Stimulated activated CD4-positive, alpha-beta T cell treated with anti-CD3 and anti-CD28 coated beads, TNF-alpha, amount 100 ng/mL, for 4 hours (primary cell): ENCODE results near the gene C1orf52.

Experiments used
- DNase-seq, 3 experiments: peaks; one replicate each; pipeline ENCODE4 v3.0.0-alpha.2; 2020; ENCODE audit warnings: low read depth in 3 of 3

Gene C1orf52

DNA sequence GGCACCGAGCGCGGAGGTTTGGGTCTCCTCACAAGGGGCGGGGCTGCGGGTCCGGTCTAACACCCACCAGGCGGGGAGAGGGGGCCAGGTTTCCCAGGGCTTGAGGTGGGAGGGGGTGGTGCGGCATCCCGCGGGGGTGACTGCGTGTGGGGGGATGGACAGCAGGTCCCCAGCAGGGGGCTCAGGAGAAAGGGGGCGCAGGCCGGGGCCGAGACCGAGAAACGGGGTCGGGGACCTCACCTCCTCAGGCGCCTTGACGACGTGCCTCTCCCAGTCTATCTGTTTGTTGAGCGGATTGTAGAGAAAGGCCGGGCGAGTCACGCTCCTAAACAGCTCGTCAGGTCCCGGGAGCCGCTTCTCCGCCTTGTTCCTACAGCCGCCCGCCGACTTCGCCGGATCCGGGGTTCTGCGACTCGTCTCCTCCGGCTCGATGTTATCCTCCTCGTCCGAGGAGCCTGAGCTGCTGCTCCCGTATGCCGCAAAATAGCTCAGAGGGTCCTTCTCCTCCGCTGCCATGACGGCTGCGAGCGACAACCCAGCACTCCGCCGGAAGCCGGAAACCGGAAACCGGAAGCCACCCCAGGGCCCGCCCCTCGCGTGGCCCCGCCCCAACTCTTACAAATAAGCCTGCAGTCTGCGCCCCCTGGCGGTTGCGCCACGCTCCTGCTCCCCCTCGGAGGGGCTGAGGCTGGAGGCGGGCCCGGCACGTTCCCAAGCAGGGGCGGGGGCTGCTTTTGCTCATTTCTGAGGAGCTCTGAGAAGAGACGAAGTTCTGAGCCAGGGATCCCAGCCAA, at the start of gene C1orf52:
Gene C1orf52 (minus strand): TSS at position 545 of the 794 bp plus-strand sequence. CDS start 29 bp downstream, at position 516.
- peak; percentile 94 to 98 (median 96) for DNase-seq

DNA sequence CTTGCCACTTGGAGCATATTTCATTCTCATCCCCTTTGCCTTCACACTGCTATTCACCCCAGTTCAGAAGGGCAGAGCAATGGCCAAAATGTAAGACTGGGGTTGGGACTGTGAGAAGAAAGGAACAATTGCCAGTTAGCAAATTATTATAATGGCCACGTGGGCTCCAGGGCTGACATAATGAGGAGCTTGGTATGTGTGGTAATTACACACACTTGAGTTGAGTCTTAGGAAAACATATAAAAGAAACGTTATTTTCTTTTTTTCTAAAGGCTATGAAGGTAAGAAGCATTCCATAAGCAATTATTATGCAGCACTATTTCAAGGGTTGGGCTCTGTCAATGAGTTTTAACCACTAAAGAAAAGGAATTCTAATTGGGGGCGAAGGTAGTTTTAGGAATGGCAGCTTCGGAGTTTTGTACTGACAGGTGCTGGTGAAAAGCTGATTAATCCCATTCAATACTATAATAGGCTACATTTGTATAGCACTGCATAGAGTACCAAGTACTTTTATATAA, 49.4 kb upstream of the C1orf52 start:
- no peak for DNase-seq

DNA sequence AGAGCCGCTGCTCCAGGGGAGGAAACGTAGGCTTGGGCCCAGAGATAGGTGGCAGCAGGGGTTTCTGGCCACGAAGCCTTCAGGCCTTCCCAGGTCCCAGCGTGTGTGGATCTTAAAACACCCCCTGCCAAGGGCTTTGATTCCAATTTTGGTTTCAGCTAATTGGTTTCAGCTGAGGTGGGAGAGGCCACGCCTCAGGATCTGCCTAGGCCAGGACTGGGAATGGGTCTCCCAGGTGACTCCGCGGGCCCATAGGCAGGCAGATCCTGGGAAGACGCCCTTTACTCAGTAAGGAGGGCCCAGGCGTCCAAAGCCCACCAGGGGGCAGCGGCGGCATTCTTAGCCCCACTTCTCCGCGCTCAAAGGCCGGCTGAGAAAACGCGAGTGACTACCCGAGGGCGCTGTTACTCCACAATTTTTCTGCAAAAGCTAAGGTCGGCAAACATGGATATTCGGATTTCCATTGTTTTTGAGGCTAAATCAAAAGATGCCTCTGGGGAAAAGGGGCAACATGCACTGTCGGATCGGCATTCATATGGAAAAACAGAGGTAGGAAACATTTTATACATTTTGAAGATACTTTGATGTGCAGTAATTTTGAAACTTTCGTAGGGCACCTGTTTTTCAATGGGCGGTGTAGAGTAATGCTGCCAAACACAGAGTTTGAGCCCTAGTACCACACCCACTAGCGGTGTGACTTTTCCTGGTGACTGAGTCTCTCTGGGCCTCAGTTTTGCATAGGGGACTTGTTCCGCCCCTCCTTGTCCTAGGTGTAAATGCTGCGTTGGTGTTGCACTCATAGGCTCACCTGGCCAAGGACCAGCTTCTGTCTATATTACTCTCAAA, 48.7 kb upstream of the C1orf52 start:
- peak; percentile 23 to 38 (median 36) for DNase-seq

DNA sequence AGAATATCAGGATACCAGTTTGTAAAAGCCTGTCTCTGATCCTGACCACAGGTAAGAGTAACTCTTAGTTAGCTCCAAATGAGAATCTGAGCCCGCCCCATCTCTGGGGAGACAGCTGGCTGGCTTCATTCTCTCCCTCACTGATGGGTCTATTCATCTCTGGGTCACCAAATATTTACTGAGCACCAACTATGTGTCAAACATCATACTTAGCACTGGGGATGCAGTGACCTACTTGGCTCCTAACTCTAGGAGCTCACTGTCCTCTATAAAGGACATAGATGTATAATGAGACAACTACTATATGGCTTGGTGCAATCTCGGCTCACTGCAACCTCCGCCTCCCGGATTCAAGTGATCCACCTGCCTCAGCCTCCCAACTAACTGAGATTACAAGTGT, 46.8 kb upstream of the C1orf52 start:
- DNase-seq, result no peak

DNA sequence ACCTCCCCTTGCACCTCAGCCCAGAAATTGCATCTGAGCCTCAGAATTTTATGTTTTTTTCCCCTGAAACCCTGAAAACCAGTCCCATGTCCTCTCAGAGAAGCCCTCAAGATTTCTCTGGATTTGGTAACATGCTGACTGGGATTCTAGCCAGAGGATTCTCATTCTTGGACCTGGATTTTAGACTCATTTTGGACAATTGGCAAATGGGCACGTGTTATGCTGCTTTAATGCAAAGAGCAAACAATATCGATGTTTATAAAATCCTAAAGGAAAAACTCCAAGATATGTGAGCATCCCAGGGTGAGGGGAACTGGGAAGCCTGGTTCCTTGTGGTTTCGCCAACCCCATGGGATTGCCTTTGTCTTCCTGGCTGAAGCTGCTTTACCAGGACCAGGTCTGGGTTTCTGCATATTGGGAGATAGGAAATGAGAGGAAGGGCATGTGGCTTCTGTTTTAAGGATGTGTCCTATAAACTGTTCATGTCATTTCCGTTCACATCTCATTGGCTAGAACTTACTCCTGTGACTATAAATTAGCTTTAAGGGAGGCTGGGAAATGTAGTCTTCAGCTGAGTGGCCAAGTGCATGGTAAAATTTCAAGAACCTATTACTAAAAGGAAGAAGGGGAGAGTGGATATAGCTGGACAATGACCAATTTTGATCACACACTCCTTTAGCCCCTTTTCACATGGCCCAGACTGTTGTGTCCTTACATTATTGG, 44.1 kb upstream of the C1orf52 start:
- DNase-seq, result no peak

DNA sequence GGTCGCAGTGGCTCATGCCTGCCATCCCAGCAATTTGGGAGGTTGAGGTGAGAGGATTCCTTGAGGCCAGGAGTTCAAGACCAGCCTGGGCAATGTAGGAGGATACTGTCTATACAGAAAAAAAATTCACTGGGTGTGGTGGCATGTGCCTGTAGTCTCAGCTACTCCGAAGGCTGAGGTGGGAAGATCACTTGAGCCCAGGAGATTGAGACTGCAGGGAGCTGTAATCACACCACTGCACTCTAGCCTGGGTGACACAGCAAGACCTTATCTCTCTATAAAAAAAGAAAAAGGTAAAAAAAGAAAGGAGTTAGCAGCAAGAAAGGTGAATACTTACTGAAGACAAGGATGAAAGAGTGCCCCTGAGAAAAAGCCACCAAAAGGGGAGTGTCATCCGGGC, 40.7 kb upstream of the C1orf52 start:
- no peak for DNase-seq

DNA sequence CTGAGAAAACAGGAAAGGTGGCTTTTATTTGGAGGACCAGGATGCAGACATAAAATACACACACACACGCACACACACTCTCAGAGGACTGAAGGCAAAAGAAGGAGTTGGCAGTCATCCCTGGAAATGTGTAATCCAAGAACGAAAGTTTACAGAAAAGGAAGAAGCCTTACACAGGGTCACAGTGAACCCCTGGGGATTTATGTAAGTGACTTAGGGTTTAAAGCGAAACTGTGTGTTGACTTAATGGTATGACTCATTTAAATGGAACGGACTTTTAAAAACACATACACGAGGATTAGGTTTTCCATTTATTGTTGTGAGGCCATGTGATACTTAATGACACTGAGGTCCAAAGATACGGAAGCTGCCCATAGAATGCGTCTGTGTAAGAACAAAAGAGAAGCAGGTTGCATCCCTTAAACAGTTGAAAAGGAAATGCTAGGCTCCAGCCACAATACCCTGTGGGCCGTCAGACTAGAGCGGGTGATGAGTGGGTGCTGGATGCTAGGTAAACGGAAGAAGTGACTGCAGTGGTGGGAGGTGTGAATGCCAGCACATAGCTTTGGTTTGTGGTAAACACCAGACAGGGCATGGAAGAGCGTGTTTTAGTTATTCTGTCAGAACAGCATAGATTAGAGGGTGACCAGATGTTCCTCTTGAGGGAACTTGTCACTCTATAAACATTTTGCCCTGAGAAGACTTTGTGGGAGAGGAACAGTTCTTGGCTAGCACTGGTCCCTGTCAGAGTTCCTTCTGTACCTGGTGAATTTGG, 38.6 kb upstream of the C1orf52 start:
- peak; percentile 28 to 50 (median 43) for DNase-seq

DNA sequence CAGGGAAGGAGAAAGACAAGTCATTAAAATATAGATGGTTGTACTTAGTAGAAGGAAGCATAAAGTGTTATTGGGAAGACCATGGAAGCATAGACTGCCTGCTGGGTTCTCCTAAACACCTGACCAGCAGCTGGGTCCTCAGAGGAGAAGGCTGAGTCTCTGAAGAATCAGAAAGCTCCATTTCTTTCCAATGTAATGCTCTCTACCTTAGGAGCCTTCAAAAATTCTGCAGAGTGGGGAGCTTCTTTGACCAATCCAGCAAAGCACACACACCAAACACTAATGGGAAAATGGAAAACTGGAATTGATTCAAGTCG, 38.0 kb upstream of the C1orf52 start:
- no peak for DNase-seq

DNA sequence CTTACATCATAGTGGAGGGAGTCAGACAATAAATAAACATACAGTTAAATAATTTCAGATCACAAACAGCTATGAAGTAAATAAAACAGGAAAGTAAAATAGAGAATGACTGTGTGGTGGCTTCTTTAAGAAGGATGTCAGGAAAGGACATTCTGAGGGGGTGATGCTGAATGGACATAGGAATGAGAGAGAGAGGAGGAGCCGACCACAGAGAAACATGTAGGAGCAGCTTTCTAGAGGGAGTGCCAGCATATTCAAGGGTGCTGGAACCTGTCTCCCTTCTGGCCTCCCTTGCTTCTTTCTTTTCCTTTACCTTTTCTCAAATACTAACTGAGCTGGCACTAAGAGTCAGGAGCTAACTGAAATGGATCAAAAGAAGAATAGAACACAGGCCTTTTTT, 37.5 kb upstream of the C1orf52 start:
- no peak for DNase-seq

DNA sequence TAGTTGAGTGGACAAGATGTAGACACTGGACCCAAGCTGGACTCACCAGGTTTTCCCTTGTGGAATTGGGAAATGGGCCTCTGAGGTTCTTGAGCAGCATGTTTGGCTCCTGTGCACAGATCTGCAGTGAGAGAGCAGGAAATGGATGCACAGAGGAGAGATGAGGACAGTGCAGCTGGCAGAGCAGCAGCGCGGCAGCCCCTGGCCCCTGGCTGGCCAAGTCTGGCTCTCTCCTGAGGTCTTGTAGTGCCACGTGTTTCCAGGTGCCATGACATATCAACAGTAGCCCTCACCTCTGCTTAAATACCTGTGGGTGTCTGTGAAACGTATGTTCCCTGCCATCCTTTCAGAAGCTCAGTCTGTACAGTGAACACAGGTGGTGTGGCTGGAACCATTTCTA, 36.2 kb upstream of the C1orf52 start:
- DNase-seq, result no peak

DNA sequence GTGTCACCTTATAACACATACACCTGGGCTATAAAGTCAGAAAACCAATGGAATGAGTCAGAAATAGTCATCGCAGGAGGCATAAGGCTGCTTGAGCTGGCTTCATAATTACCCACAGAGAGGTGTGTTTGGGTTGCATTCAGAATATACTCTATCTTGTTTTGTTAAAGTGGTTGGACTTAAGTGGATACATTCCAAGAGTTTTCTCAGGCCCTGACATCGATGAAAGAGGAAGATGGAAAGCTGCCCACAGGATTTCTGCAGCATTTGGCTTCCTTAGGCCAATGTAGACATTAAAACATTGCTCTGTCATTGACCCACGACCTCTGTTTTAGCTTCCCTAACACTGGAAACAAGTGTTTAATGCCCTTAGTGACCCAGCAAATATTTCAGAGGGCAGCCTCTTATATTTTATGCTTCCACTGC, 35.6 kb upstream of the C1orf52 start:
- no peak for DNase-seq

DNA sequence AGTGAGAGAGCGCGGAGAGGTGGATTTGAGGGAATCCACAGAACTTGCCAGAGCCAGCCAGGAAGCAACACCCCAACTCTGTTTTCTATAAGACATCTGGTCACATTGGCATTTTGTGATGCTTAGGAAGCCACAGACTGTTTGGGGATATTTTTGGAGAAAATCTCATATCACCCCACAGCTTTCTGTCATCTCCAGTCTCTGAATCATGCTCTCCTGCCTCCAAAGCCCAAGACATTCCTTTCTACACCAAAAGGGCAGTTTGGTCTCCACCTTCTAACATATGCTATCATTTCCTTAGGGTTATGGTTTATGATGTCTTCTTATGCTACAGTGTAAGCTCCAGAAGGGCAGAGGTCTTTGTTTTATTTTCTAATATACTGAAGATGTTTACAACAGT, 31.4 kb upstream of the C1orf52 start:
- DNase-seq, result no peak

DNA sequence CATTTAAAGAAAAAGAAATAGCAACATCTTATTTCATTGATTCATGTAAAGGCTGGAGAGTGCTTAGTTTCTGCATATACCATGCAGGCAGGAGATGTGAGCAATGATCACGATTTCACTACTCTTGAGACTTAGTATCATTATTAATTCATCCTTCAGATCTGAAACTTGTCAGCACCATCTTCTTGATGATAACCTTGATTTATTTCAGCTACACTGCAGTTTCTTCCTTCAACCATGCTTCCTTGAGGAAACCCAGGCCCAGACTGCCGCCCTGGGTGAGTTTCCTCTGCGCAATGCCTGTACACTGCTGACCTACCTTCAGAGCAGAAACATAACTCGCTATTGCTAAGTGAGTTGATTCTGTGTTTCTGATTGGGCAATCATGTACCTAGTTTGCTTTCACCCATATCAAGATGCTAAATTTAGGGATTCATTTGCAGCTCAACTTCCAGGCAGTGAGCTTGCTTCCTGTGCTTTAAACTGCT, 30.4 kb upstream of the C1orf52 start:
- no peak for DNase-seq

DNA sequence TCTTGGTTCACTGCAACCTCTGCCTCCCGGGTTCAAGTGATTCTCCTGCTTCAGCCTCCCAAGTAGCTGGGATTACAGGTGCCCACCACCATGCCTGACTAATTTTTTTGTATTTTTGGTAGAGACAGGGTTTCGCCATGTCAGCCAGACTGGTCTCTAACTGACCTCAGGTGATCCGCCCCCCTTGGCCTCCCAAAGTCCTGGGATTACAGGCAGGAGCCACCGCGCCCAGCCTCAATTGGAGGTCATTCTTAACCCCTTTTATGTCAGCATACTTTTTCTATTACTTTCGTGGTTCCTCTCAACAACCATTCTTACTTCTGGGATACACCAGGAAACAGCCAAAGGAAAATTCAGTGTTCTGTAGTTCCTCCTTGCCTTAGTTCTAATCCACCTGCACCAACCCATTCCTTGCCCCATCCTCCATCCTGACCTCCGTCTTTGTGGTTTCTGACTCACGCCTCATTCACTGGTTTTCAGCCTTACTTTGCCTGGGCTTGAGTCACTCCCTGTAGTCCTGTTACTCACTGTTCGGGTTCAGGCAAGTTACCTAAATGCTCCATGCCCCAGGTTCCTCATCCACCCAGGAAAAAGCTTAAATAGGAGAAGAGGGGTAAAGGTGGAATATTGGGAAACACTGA, 29.9 kb upstream of the C1orf52 start:
- DNase-seq, result no peak

DNA sequence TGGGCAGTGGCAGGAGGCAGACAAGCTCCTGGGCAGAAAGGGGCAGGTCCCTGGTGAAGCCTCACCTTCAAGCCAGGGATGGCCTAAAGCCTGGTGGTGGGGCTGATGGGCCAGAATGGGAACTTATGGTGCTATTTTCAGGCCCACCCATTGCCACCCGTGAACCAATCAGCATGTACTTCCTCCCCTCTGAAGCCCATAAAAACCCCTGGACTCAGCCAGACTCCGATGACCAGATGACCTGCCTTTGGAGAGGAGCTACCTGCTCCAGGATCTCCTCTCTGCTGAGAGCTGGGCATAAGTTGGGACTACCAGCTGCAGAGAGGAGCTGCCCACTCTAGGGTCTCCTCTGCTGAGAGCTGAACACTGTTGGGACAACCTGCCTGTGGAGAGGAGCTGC, 24.7 kb upstream of the C1orf52 start:
- no peak for DNase-seq

DNA sequence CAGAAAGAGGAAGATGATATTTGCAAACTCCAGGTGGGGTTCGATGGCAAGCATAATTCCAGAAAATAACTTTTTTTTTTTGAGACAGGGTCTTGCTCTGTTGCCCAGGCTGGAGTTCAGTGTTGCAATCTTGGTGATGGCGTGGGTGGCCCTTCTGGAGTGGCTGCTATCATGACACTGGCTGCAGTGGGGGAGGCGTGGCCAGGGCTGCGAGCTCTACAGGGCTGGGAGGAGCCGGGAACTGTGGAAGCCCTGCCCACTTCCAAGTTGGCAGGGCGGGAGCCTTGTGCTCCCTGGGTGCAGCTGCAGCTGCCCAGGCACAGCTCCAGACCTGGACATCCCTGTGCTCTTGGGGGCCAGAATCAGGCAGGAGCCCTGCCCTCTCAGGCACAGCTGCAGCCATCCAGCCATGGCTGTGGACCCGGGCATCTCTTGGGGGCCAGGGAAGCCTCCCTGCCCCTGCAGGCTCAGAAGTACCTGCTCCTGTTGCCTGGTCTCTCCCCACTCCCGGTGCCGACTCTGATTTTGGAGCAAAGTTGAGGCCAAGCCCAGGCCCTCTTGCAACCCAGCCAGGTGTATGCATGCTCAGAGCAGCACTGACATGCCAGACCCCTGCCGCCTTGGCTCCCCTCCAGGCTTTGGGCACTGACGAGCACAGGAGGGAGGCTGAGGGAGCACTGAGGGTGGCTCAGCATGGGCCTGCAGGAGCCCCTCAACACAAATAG, 24.2 kb upstream of the C1orf52 start:
- no peak for DNase-seq

DNA sequence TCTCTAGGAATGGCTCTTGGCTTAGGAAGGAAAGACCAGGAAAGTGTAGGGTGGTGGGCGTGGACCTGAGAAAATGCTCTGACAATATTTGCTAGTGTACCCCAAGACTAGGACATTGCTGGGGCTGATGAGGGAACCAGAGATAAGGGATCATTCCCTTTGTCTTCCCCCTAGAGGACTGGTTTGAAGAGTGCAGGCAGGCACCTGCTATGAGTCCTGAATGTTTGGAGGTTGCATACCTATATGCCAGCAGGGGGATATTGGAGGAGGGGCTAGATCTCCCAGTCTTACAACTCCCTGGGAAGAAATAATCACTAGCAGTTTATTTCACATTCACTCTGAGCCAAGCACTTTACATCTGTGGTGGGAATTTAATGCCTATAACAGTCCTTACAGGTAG, 23.0 kb upstream of the C1orf52 start:
- DNase-seq, result no peak

DNA sequence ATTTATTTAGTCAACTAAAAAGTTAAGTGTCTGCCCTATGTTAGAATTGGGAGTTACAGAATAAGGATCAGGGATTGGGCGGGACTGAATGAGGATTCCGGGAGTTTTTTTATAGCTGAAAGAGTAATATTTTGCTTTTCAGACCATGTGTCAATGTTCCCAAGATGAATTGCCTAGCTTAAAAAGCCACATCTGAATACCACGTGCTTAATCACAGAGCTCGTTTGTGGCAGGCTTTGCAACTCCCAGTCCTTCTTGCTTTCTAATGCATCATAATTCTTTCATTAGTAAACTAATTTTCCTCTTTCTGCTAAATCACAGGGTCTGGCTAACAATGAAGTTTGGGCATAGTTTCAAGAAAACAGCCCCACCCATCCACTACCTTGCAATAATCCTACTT, 21.2 kb upstream of the C1orf52 start:
- DNase-seq, result no peak

DNA sequence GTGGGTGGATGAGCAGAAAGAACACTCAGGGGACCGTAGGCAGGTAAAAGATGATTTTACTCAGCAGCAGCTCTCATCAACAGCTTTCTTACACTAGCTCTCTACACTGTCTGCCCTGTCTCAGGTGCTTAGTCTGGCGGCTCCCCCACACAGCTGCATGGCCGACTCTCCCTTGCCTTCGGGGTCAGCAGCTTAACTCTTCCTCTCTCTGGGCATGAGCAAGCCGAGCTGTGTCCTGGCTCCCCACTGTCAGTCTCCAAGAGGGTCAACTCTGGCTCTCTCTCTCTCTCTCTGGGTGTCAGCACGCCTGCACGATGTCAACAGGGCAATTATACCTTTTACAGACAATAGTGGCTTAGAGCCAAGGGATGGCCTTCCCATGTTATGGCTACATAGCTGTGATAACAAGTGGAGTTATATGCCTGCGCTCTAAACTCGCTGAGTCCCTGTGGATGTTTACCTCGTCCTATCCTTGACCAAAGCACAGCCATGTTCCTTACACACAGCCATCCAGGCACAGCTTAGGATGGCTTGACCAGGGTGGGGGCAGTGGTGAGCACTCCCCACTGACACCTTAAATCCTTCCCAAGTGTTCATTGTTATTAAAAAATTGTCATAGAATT, 20.1 kb upstream of the C1orf52 start:
- DNase-seq, result no peak
